HCT116 (cell line): ENCODE measurements around the gene STK32B. TPM values are rescaled to one million over a fixed set of nuclear protein-coding genes. Genes with fewer than 3 reads are reported as not detected.

Experiments used
- ATAC-seq: fragments of 200-7000 bp; cut with Tn5 transposase; 2 replicates; pipeline ENCODE4 v1.9.1; 2020; ENCODE audit warnings: mild to moderate bottlenecking, moderate library complexity
- BruUV-seq: library from RNA; stranded (reverse); fragments of 400-500 nt; replicated peaks from 2 replicates; lab custom pipeline; 2021; lab: Mats Ljungman, UMichigan
- CTCF ChIA-PET: fragments of 300-600 bp; sonication (Branson Sonifier 250); formaldehyde crosslinking; loops from one replicate; lab custom pipeline; 2021; ENCODE audit warnings: antibody characterized with exemption; lab: Charles Lee
- POLR2A ChIA-PET: fragments of 300-600, 350-600 bp; sonication (Branson Sonifier 250); formaldehyde crosslinking; loops from one replicate; lab custom pipeline; 2021; ENCODE audit warnings: antibody characterized with exemption; lab: Charles Lee
- RAD21 ChIA-PET, 2 experiments: fragments of 300-600 bp; sonication (Branson Sonifier 250); formaldehyde crosslinking; loops; one replicate each; lab custom pipeline; 2023; ENCODE audit warnings: low total read pairs in 2 of 2; ENCODE audit not compliant: uncharacterized antibody in 2 of 2, unreplicated experiment in 2 of 2, low non-redundant PET in 1 of 2; lab: Charles Lee
- DNase-seq: peaks from one replicate; pipeline ENCODE4 v3.0.0-alpha.2; 2010; ENCODE audit warnings: low read depth, low spot score
- H2AFZ ChIP-seq: fragments of 200-600 bp; shearing (Covaris generic), sonication (generic); 2 replicates; pipeline ENCODE4 v1.6.1; 2017; ENCODE audit warnings: low read depth, mixed run types, mixed read lengths, antibody characterized with exemption, low read length; ENCODE audit not compliant: poor library complexity, severe bottlenecking
- H3K27ac ChIP-seq: 2 replicates; pipeline ENCODE4 v1.5.1; 2012; ENCODE audit warnings: low read depth, low read length
- H3K27me3 ChIP-seq: fragments of 200-600 bp; sonication (generic); 2 replicates; pipeline ENCODE4 v1.6.1; 2016; ENCODE audit warnings: mixed run types, low read length, mixed read lengths; ENCODE audit not compliant: insufficient read depth
- H3K36me3 ChIP-seq, 2 experiments: fragments of 200-500 bp in 1 of 2; fragments of 200-600 bp in 1 of 2; sonication (Bioruptor generic) in 1 of 2; sonication (generic) in 1 of 2; 2 replicates each; pipeline versions ENCODE4 v1.5.1 to v1.6.1; 2014 to 2016; ENCODE audit warnings: low read length in 2 of 2, inconsistent platforms in 1 of 2, mixed read lengths in 1 of 2, mixed run types in 1 of 2; ENCODE audit not compliant: insufficient read depth in 2 of 2, control insufficient read depth in 1 of 2
- H3K4me1 ChIP-seq, 2 experiments: fragments of 200-600 bp in 1 of 2; sonication (generic) in 1 of 2; 2 replicates each; pipeline versions ENCODE4 v1.5.1 to v1.6.1; 2012 to 2017; ENCODE audit warnings: low read length in 2 of 2, inconsistent platforms in 1 of 2, mild to moderate bottlenecking in 1 of 2, mixed read lengths in 1 of 2, mixed run types in 1 of 2, moderate library complexity in 1 of 2; ENCODE audit not compliant: insufficient read depth in 2 of 2, control insufficient read depth in 1 of 2
- H3K4me2 ChIP-seq: fragments of 200-600 bp; sonication (generic); 2 replicates; pipeline ENCODE4 v1.6.1; 2017; ENCODE audit warnings: mixed run types, low read length, mixed read lengths
- H3K4me3 ChIP-seq, 2 experiments: fragments of 200-600 bp in 1 of 2; sonication (generic) in 1 of 2; replicated peaks in 1 of 2; 2 replicates each; pipeline ENCODE4 v1.5.1; 2011 to 2016; ENCODE audit warnings: low read length in 2 of 2, control low read depth in 1 of 2, low read depth in 1 of 2, mild to moderate bottlenecking in 1 of 2, mixed read lengths in 1 of 2, mixed run types in 1 of 2
- H3K79me2 ChIP-seq: fragments of 200-600 bp; sonication (generic); 2 replicates; pipeline ENCODE4 v1.6.1; 2017; ENCODE audit warnings: mild to moderate bottlenecking, mixed run types, low read length, moderate library complexity, mixed read lengths; ENCODE audit not compliant: insufficient read depth
- H3K9ac ChIP-seq: fragments of 200-600 bp; sonication (generic); 2 replicates; pipeline ENCODE4 v1.6.1; 2016; ENCODE audit warnings: low read length, mixed read lengths
- H3K9me2 ChIP-seq: fragments of 200-600 bp; sonication (generic), shearing (Covaris generic); 2 replicates; pipeline ENCODE4 v1.6.1; 2017; ENCODE audit warnings: mixed run types, mild to moderate bottlenecking, moderate library complexity; ENCODE audit not compliant: insufficient read depth
- H3K9me3 ChIP-seq, 2 experiments: fragments of 200-500 bp in 1 of 2; fragments of 200-600 bp in 1 of 2; sonication (Bioruptor generic) in 1 of 2; sonication (generic) in 1 of 2; 2 replicates each; pipeline ENCODE4 v1.6.1; 2014 to 2017; ENCODE audit warnings: low read length in 2 of 2, mixed read lengths in 2 of 2, inconsistent platforms in 1 of 2, low read depth in 1 of 2, mild to moderate bottlenecking in 1 of 2, mixed run types in 1 of 2, moderate library complexity in 1 of 2; ENCODE audit not compliant: control insufficient read depth in 1 of 2, insufficient read depth in 1 of 2
- H4K20me1 ChIP-seq: fragments of 200-600 bp; sonication (generic), shearing (Covaris generic); 2 replicates; pipeline ENCODE4 v1.6.1; 2017; ENCODE audit warnings: mixed run types, mild to moderate bottlenecking, moderate library complexity; ENCODE audit not compliant: insufficient read depth
- ATF3 ChIP-seq: IDR thresholded peaks from 2 replicates; pipeline ENCODE4 v1.6.1; 2012
- CEBPB ChIP-seq: IDR thresholded peaks from 2 replicates; pipeline ENCODE4 v1.6.1; 2012; ENCODE audit warnings: low read depth
- EGR1 ChIP-seq: IDR thresholded peaks from 2 replicates; pipeline ENCODE4 v1.6.1; 2012; ENCODE audit warnings: low read depth
- EZH2phosphoT487 ChIP-seq: fragments of 200-600 bp; IDR thresholded peaks from 2 replicates; pipeline ENCODE4 v1.6.1; 2018; ENCODE audit warnings: antibody characterized with exemption, borderline replicate concordance
- JUND ChIP-seq: IDR thresholded peaks from 2 replicates; pipeline ENCODE4 v1.6.1; 2012
- MAX ChIP-seq: IDR thresholded peaks from 2 replicates; pipeline ENCODE4 v1.6.1; 2012
- POLR2A ChIP-seq: IDR thresholded peaks from 2 replicates; pipeline ENCODE4 v1.7.0; 2011; ENCODE audit warnings: borderline replicate concordance; ENCODE audit not compliant: insufficient read depth, insufficient read length; ENCODE audit errors: extremely low read depth
- SIN3A ChIP-seq: IDR thresholded peaks from 2 replicates; pipeline ENCODE4 v1.6.1; 2012; ENCODE audit warnings: low read depth
- SRF ChIP-seq: IDR thresholded peaks from 2 replicates; pipeline ENCODE4 v1.6.1; 2012; ENCODE audit warnings: low read depth
- YY1 ChIP-seq: IDR thresholded peaks from 2 replicates; pipeline ENCODE4 v1.6.1; 2011; ENCODE audit warnings: low read length, low read depth, moderate library complexity, mild to moderate bottlenecking; ENCODE audit not compliant: insufficient replicate concordance; ENCODE audit errors: extremely low read depth
- ZBTB33 ChIP-seq: IDR thresholded peaks from 2 replicates; pipeline ENCODE4 v1.6.1; 2011; ENCODE audit warnings: mild to moderate bottlenecking, low read length, moderate library complexity; ENCODE audit not compliant: insufficient replicate concordance; ENCODE audit errors: extremely low read depth
- intact Hi-C: fragments of 100-400 bp; cut with micrococcal nuclease; formaldehyde crosslinking; loops from 2 replicates; pipeline ENCODE4 v1.10.0; 2022
- total RNA-seq: library from RNA; stranded (reverse); gene quantifications from one replicate; pipeline ENCODE4 v1.2.1, GENCODE V29; 2021; ENCODE audit not compliant: unreplicated experiment

STK32B gene
- total RNA-seq, 1 experiment from 2014 or later: not detected

- ChIA-PET RAD21 (no interaction called here), CTCF (no interaction called here), POLR2A (no interaction called here)
- Histone ChIP-seq H3K4me1 (no peaks in the 10 kb centered on the region), H3K79me2 (no peaks in the 10 kb centered on the region), H4K20me1 (no peaks in the 10 kb centered on the region), H3K9ac (no peak overlapping the region), H3K4me3 (no peak overlapping the region), H3K36me3 (no peaks in the 10 kb centered on the region), H3K9me2 (no peaks in the 10 kb centered on the region), H3K9me3 (no peaks in the 10 kb centered on the region), H3K27me3 (peaks cover 55% of the 10 kb centered on the region), H3K27ac (no peak overlapping the region), H3K4me2 (no peak overlapping the region), H2AFZ (no peak overlapping the region)
- ATAC-seq (no peak), DNase-seq (no peak)
- intact Hi-C loops: no loop called here
- no TSS peak for BruUV-seq
- TF ChIP-seq YY1 (no peak), EZH2phosphoT487 (no peak), MAX (no peak), SIN3A (no peak), SRF (no peak), CEBPB (no peak), POLR2A (no peak), ZBTB33 (no peak), ATF3 (no peak), JUND (no peak), EGR1 (no peak)
Measured at GRCh38 chr4:5503336-5503936, 452.2 kb downstream of the STK32B start.
